ENCODE measurements around the gene FGGY. TPM values are rescaled to one million over a fixed set of nuclear protein-coding genes. Genes with fewer than 3 reads are reported as not detected.
"Not testable (repeated sequence)": the region's sequence is repeated elsewhere in the genome, so short reads cannot be mapped to it uniquely, and the experiment has no call there.

The FGGY gene
- total RNA-seq, 4 donors from 2014 or later, result 23.3 to 26.4 (median 25.3) TPM

DNA sequence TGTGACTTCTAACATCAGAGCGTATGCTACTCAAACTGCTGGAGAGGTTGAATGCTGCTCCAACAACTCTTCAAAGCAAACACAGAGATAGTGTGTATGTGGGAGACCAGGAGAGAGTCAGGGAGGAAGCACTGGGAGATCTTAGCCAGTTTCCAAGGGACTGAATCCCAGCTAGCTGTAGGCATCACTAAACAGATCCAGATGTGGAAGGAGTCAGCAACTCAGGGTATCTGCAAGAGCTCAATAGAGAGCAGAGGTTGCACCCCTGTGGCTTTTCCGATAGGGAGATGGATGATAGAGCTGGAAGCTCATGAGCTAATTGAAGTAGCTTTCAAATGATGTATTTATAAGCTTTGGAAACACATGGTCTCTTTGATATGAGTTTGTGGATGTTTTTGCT is 349.0 kb downstream of the FGGY start:
- Histone ChIP-seq H3K4me1 (no peaks in the 10 kb centered on the region), H3K36me3 (no peaks in the 10 kb centered on the region), H3K27me3 (no peaks in the 10 kb centered on the region), H3K9me3 (no peaks in the 10 kb centered on the region), H3K27ac (replicated peaks in 1 of 4) (no peak overlapping the region), H3K4me3 (no peak overlapping the region)
- DNase-seq (ENCODE audit: extremely low spot score), result no peak
- intact Hi-C loops (cut with DNase I), result no loop called here
- 86% methylated on average over 2 of the region's 2 CpGs for WGBS
- TF ChIP-seq, protein P1, sequence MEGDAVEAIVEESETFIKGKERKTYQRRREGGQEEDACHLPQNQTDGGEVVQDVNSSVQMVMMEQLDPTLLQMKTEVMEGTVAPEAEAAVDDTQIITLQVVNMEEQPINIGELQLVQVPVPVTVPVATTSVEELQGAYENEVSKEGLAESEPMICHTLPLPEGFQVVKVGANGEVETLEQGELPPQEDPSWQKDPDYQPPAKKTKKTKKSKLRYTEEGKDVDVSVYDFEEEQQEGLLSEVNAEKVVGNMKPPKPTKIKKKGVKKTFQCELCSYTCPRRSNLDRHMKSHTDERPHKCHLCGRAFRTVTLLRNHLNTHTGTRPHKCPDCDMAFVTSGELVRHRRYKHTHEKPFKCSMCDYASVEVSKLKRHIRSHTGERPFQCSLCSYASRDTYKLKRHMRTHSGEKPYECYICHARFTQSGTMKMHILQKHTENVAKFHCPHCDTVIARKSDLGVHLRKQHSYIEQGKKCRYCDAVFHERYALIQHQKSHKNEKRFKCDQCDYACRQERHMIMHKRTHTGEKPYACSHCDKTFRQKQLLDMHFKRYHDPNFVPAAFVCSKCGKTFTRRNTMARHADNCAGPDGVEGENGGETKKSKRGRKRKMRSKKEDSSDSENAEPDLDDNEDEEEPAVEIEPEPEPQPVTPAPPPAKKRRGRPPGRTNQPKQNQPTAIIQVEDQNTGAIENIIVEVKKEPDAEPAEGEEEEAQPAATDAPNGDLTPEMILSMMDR (IDR thresholded peaks at IDR 0.05), result no peak
- no peak for TF ChIP-seq POLR2A (IDR thresholded peaks at IDR 0.05; ENCODE audit: low read depth)
- TF ChIP-seq POLR2AphosphoS5 (IDR thresholded peaks at IDR 0.05), result no peak
- TF ChIP-seq EP300 (IDR thresholded peaks at IDR 0.05), result no peak

DNA sequence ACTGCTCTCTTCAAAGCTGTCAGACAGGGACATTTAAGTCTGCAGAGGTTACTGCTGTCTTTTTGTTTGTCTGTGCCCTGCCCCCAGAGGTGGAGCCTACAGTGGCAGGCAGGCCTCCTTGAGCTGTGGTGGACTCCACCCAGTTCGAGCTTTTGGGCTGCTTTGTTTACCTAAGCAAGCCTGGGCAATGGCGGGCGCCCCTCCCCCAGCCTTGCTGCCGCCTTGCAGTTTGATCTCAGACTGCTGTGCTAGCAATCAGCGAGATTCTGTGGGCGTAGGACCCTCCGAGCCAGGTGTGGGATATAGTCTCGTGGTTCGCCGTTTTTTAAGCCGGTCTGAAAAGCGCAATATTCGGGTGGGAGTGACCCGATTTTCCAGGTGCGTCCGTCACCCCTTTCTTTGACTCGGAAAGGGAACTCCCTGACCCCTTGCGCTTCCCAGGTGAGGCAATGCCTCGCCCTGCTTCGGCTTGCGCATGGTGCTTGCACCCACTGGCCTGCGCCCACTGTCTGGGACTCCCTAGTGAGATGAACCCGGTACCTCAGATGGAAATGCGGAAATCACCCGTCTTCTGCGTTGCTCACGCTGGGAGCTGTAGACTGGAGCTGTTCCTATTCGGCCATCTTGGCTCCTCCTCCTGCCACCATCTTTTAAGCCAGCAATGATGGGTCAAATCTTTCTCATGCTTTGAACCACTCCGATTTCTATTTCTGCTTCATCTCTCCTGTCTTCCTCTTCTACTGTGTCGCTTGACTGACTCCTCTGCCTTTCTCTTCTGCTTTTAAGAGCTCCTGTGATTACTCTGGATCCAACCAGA is 356.5 kb downstream of the FGGY start:
- H3K4me3 ChIP-seq; intact Hi-C loops (cut with DNase I): not testable (repeated sequence)

DNA sequence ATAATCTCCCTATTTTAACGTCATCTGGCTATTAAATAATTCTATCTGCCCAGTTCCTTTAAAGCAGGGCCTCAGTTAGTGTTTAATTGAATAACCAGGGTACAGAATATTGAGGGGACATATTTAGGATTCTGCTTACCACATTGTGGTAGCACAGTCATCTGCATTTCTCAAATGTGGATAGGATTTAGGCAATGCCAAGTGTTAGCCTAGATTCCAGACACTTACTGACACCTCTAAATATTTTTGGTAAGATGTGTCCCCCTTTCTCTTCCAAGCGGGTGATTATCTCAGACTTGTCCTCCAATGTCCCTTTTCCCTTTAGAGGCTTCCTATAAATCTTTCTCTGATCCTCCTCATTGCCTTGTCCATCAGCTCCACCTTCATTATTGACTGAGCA is 357.1 kb downstream of the FGGY start:
- 93% methylated on average over 2 of the region's 2 CpGs for WGBS
- no peak for TF ChIP-seq EP300 (IDR thresholded peaks at IDR 0.05)
- TF ChIP-seq POLR2AphosphoS5 (IDR thresholded peaks at IDR 0.05), result no peak
- TF ChIP-seq, protein P1 (IDR thresholded peaks at IDR 0.05), result no peak
- no peak for TF ChIP-seq POLR2A (IDR thresholded peaks at IDR 0.05; ENCODE audit: low read depth)
- H3K4me3 ChIP-seq, result no peak overlapping the region
- H3K4me1 ChIP-seq, result no peaks in the 10 kb centered on the region
- no peaks in the 10 kb centered on the region for H3K9me3 ChIP-seq
- intact Hi-C loops (cut with DNase I), result no loop called here
- no peaks in the 10 kb centered on the region for H3K36me3 ChIP-seq
- DNase-seq (ENCODE audit: extremely low spot score), result no peak
- no peaks in the 10 kb centered on the region for H3K27me3 ChIP-seq
- no peak overlapping the region for H3K27ac ChIP-seq (replicated peaks in 1 of 4)

More for the DNA sequence above, 356.5 kb downstream of the FGGY start:
- DNase-seq (ENCODE audit: extremely low spot score); H3K27ac ChIP-seq (replicated peaks in 1 of 4); H3K36me3 ChIP-seq; H3K27me3 ChIP-seq; H3K4me1 ChIP-seq; H3K9me3 ChIP-seq: not testable (repeated sequence)
- WGBS, result 98% methylated on average over 20 of the region's 30 CpGs

DNA sequence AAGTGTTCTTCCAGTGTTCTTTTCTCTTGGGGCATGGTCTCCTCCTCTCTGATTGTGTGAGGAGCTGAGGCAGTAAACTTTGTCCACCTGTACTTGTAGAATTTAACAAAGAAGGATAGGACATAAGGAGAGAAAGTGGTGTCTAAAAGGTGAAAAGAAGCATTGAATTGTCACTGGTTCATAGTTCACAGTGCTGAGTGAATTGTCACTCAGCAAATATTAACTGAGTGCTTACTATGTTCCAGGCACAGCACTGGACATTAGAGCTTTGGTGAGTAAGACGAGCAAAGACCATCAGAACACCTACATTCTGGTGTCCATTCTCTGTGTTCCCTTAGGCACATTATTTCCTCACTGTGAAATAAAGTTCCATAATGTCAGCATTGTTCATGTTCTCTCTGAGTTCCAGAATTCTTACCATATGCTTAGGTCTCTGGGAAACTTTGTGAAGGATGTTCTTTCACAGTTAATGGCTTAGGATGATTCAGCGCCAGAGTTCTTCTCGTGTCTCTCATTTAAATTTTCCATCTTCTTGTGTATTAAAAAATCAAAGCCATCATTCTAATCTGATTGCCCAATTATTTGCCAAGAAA is 361.1 kb downstream of the FGGY start:
- no peaks in the 10 kb centered on the region for H3K9me3 ChIP-seq
- no peaks in the 10 kb centered on the region for H3K36me3 ChIP-seq
- no peak overlapping the region for H3K27ac ChIP-seq (replicated peaks in 1 of 4)
- WGBS, result 91% methylated on average over 3 of the region's 3 CpGs
- no peaks in the 10 kb centered on the region for H3K27me3 ChIP-seq
- no peak overlapping the region for H3K4me3 ChIP-seq
- H3K4me1 ChIP-seq, result no peaks in the 10 kb centered on the region
- DNase-seq (ENCODE audit: extremely low spot score), result no peak
- TF ChIP-seq POLR2AphosphoS5 (IDR thresholded peaks at IDR 0.05), result no peak
- no peak for TF ChIP-seq EP300 (IDR thresholded peaks at IDR 0.05)
- TF ChIP-seq, protein P1 (IDR thresholded peaks at IDR 0.05), result no peak
- no peak for TF ChIP-seq POLR2A (IDR thresholded peaks at IDR 0.05; ENCODE audit: low read depth)
- intact Hi-C loops (cut with DNase I), result no loop called here

DNA sequence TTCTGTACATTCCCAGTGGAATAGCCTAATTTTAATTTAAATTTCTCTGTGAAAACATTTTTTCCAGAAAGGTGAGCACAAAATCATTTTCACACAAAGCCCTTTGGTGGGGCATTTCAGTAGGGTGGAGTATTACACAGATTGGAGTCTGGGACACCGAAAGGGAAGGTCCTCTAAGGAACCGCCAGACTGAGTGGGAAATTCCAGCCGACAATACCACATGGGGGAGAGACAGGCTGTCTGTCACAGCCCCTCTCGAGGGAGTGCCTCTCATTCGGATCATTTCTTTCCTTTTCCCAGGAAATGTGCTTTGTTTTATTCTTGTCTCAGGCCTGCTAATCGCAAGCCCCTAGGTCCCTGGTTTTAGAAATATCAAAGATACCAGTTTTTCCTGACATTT is 367.3 kb downstream of the FGGY start:
- Histone ChIP-seq H3K36me3 (no peaks in the 10 kb centered on the region), H3K9me3 (no peaks in the 10 kb centered on the region), H3K27me3 (no peaks in the 10 kb centered on the region), H3K4me3 (no peak overlapping the region), H3K4me1 (peaks cover 0 to 4% (median 2%) of the 10 kb centered on the region in 4 donors), H3K27ac (replicated peaks in 1 of 4) (no peak overlapping the region)
- intact Hi-C loops (cut with DNase I), result no loop called here
- 83% methylated on average over 6 of the region's 6 CpGs for WGBS
- no peak for DNase-seq (ENCODE audit: extremely low spot score)
- TF ChIP-seq EP300 (IDR thresholded peaks at IDR 0.05) (no peak), POLR2A (IDR thresholded peaks at IDR 0.05; ENCODE audit: low read depth) (no peak), POLR2AphosphoS5 (IDR thresholded peaks at IDR 0.05) (no peak)
- TF ChIP-seq, protein P1 (IDR thresholded peaks at IDR 0.05), result no peak

Measured in esophagus muscularis mucosa (tissue), 4 donors.